Measurements from ENCODE around the gene ZNF48.

ZNF48 gene

GRCh38 chr16:30444231-30445148 lies 49.3 kb downstream of the ZNF48 start:
- DNase-seq (ENCODE audit: low spot score) = no peak

DNA sequence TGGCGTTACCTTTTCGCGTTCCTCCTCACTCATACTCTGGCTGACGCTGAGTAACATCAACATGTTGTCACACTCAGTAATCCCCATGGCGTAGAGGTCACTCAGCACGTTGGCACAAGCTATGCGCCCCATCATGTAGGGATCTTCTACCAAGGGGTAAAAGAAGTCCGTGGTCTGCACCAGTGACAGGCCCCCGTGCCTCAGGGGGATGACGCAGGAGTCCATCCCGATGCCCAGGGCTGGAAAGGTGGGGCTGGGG lies 49.9 kb downstream of the ZNF48 start:
- no peak for DNase-seq (ENCODE audit: low spot score)

DNA sequence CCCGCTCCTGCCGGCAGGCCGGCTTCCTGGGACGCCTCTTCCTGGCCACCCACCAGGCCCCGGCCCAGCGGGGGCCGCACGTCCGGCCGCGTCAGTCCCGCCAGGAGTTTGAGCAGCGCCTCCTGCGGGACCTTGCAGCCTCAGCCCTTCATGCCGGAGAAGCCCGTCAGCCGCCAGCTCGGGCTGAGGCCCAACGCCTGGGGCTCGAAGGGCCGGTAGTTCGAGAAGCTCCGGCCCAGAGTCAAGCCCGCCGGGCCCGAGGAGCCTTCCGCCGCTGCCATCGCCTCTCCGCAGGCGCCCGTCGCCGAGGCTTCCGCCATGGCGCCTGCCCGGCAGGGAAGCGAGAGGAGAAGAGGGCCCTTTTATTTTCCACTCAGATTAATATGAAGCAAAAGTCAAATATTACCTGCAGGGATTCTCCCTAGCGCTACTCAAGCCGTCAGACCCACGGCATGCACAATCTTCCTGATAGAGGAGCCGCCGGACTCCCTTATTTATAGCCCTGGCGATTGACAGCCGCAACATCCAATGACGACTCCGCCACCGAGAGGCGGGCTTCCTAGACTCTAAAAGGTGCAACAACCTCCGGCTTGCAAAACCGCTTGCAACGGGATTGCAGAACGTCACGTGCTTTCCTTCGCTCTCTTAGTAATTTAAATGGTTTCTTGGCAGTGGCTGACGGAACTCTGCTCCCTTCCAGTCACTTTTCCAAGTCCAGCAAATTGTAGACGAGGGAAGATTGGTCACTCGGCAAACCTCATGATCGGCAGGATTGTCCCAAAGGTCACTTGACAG lies 50.4 kb downstream of the ZNF48 start, which contains the start of gene SEPHS2:
TSS of gene SEPHS2 (minus strand) at position 467 of the 795 bp plus-strand sequence. CDS start at position 320, 147 bp downstream.
- DNase-seq (ENCODE audit: low spot score) = peak; percentile 94

- DNase-seq (ENCODE audit: low spot score) = no peak
Observed at GRCh38 chr16:30446203-30446595, 51.0 kb downstream of the ZNF48 start.

DNA sequence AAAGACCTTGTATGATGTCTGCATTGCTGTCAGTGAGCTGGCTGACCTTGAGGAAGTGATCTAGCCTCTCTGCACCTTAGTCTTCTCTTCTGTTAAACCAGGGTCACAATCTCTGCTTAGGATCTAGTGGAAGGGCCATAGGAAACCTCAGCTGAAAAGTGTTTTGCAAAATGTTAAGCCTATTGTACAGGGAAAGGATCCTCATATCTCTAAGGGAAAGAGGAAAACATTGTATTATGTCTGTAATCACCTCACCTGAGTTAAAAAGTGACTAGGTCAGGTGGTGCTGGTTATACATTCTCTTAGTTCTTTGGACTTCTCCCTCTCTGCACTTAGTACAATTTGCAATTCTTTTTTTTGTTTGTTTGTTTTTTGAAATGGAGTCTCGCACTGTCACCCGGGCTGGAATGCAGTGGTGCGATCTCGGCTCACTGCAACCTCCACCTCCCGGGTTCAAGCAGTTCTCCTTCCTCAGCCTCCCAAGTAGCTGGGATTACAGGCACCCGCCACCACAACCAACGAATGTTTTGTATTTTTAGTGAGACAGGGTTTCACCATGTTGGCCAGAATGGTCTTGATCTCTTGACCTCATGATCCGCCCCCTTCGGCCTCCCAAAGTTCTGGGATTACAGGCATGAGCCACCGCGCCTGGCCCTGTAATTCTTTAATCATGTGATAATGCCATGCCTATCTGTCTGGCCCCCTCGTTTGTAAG lies 52.4 kb downstream of the ZNF48 start:
- no peak for DNase-seq (ENCODE audit: low spot score)

DNA sequence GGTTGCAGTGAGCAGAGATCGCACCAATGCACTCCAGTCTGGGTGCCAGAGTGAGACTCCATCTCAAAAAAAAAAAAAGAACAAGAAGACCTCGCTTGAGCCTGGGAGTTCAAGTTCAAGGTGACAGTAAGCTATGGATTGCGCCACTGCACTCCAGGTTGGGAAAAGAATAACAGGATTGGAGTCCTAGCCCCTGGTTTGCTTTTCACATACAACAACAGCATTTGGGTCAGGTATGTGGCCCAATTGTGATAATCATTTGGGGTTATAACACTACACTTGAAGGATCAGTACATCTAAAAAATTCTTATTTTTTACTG lies 53.9 kb downstream of the ZNF48 start:
- no peak for DNase-seq (ENCODE audit: low spot score)
